ENCODE measurements around the gene SPART. TPM values are rescaled to one million over a fixed set of nuclear protein-coding genes. Genes with fewer than 3 reads are reported as not detected.

SPART gene
- total and polyA plus RNA-seq, 9 of the 15 experiments (the other 6 are each of a cell fraction or from before 2014, with no cell fraction given), result 18.7 to 79.0 (median 41.0) TPM

GRCh38 chr13:36297366-36298338, 48.5 kb downstream of the SPART start, which contains the start of gene CCDC169 (continued):
- TF ChIP-seq PCBP2 (IDR thresholded peaks at IDR 0.05; ENCODE audit: low read depth, low read length, poor library complexity, severe bottlenecking) (no peak), THRB (CRISPR knock-in tag; conservative IDR thresholded peaks at IDR 0.05) (no peak), RNF2 (IDR thresholded peaks at IDR 0.05) (no peak), BCOR (IDR thresholded peaks at IDR 0.05) (no peak), YBX1 (IDR thresholded peaks at IDR 0.05) (no peak), GABPA (tag; conservative IDR thresholded peaks at IDR 0.05; ENCODE audit: low read depth) (no peak), XRCC4 (IDR thresholded peaks at IDR 0.05; ENCODE audit: extremely low read depth, insufficient read depth, insufficient read length) (no peak), EP300 (IDR thresholded peaks at IDR 0.05; ENCODE audit: low read length) (no peak), TAF1 (IDR thresholded peaks at IDR 0.05; ENCODE audit: control insufficient read depth, extremely low read depth, insufficient read depth, low read length, severe bottlenecking) (peak; percentile 53), ZNF124 (CRISPR knock-in tag; IDR thresholded peaks at IDR 0.05) (no peak), NR2C2 (CRISPR knock-in tag; IDR thresholded peaks at IDR 0.05) (no peak), NR2C2 (tag; IDR thresholded peaks at IDR 0.05) (peak; percentile 71; the same call in 1 of the 2 replicates), FOXM1 (IDR thresholded peaks at IDR 0.05; ENCODE audit: low read depth) (no peak), FOXM1 (CRISPR knock-in tag; IDR thresholded peaks at IDR 0.05; ENCODE audit: low read depth) (no peak), CTBP1 (IDR thresholded peaks at IDR 0.05; ENCODE audit: borderline replicate concordance) (peak; percentile 43; the same call in 1 of the 2 replicates), USF1 (CRISPR knock-in tag; IDR thresholded peaks at IDR 0.05) (peak; percentile 53), SP2 (IDR thresholded peaks at IDR 0.05; ENCODE audit: extremely low read depth, low read depth, low read length, poor library complexity, severe bottlenecking) (no peak), ZNF639 (CRISPR knock-in tag; conservative IDR thresholded peaks at IDR 0.05 in 1 of 2, IDR thresholded peaks at IDR 0.05 in 1 of 2) (no peak), NFRKB (IDR thresholded peaks at IDR 0.05; ENCODE audit: low read depth) (no peak), GMEB1 (CRISPR knock-in tag; IDR thresholded peaks at IDR 0.05) (peak; percentile 64), NR0B1 (IDR thresholded peaks at IDR 0.05; ENCODE audit: partially characterized antibody) (no peak)

Measured in K562 (cell line).